Thyroid gland (tissue), 4 donors: Measurements from ENCODE around the gene NEDD4.

Experiments
- POLR2A ChIP-seq, 2 donors: fragments of 450-650 bp; IDR thresholded peaks; one replicate each; pipeline ENCODE4 v1.6.1; 2017; ENCODE audit warnings: antibody characterized with exemption in 2 of 2, mild to moderate bottlenecking in 2 of 2, moderate library complexity in 1 of 2
- TF ChIP-seq, protein P1 (sequence below), 6 experiments: fragments of 200-600 bp in 3 of 6; fragments of 450-650 bp in 3 of 6; sonication (generic) in 3 of 6; IDR thresholded peaks; one replicate each; pipeline ENCODE4 v1.5.1; 2016 to 2019; ENCODE audit warnings: antibody characterized with exemption in 6 of 6, mild to moderate bottlenecking in 2 of 6, inconsistent platforms in 1 of 6, moderate library complexity in 1 of 6

DNA sequence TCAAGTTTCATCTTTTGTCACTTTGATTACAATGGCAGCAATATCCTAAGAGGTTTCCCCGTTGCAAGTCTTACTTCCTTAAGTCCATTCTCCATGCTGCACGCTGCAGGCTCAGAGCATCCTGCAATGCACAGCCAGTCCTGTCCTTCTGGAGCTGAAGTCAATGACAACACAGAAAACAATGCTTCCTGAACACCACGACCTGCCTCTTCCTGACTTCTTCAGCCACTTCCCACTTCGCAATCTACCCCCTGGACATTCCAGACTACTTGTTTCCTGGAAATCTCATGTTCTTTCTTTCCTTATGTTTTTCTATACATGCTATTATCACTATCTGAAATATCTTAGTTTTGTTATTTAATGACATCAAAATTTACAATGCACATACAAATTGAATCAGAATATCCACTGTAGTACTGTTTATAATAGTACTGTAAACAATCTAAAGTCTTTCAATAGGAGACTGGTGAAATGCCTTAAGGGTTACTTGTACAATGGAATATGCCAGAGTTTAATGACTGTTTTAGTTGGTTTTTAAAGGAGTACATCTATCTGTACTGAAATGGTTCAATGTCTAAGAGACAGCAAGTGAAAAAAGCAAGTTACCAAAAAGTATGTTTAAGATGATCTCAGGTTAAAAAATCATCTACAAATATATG is 136.8 kb downstream of the NEDD4 start:
- TF ChIP-seq, protein P1, sequence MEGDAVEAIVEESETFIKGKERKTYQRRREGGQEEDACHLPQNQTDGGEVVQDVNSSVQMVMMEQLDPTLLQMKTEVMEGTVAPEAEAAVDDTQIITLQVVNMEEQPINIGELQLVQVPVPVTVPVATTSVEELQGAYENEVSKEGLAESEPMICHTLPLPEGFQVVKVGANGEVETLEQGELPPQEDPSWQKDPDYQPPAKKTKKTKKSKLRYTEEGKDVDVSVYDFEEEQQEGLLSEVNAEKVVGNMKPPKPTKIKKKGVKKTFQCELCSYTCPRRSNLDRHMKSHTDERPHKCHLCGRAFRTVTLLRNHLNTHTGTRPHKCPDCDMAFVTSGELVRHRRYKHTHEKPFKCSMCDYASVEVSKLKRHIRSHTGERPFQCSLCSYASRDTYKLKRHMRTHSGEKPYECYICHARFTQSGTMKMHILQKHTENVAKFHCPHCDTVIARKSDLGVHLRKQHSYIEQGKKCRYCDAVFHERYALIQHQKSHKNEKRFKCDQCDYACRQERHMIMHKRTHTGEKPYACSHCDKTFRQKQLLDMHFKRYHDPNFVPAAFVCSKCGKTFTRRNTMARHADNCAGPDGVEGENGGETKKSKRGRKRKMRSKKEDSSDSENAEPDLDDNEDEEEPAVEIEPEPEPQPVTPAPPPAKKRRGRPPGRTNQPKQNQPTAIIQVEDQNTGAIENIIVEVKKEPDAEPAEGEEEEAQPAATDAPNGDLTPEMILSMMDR (IDR thresholded peaks at IDR 0.05) = no peak
- no peak for TF ChIP-seq POLR2A (IDR thresholded peaks at IDR 0.05)
